AG09309 (cell line): Measurements from ENCODE around the gene CASZ1.

Experiments used
- DNase-seq: peaks from one replicate; pipeline ENCODE4 v3.0.0-alpha.2; 2010; ENCODE audit warnings: low read depth
- H3K4me3 ChIP-seq: 2 replicates; pipeline ENCODE4 v1.5.1; 2011; ENCODE audit warnings: mild to moderate bottlenecking, low read depth, low read length, moderate library complexity; ENCODE audit not compliant: control insufficient read depth
- TF ChIP-seq, protein P1 (sequence below): IDR thresholded peaks from 2 replicates; pipeline ENCODE4 v1.5.1; 2011; ENCODE audit warnings: mild to moderate bottlenecking, low read depth, low read length, inconsistent platforms; ENCODE audit not compliant: insufficient read depth, control insufficient read depth; ENCODE audit errors: missing control alignments

Gene CASZ1

DNA sequence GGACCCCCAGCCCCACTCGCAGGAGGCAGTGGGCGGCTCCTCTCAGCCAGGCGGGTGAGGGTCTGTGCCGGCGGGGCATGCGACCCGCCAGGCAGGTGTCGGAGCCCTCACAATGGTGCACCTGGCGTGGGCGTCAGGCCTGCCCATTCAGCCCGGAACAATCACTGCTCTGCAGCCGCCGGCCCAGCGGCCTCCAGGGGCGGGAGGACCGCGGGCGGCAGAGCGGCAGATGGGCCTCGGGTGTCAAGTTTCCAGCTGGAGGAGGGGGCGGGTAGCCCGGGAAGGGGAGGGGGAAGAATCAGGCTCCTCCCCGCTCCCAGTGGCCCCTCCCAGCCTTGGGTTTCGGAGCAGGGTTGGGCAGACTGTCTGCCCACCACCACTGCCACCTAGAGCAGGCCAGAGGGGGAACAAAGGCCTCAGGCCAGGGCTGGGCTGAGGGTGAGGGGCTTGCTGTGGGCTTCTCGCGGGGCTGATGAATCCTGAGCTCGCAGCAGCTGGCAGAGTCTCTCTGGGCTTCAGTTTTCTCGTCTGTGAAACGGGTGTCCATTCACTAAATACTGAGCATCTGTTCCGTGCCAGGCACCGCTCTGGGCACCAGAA is 39.5 kb upstream of the CASZ1 start:
- TF ChIP-seq, protein P1, sequence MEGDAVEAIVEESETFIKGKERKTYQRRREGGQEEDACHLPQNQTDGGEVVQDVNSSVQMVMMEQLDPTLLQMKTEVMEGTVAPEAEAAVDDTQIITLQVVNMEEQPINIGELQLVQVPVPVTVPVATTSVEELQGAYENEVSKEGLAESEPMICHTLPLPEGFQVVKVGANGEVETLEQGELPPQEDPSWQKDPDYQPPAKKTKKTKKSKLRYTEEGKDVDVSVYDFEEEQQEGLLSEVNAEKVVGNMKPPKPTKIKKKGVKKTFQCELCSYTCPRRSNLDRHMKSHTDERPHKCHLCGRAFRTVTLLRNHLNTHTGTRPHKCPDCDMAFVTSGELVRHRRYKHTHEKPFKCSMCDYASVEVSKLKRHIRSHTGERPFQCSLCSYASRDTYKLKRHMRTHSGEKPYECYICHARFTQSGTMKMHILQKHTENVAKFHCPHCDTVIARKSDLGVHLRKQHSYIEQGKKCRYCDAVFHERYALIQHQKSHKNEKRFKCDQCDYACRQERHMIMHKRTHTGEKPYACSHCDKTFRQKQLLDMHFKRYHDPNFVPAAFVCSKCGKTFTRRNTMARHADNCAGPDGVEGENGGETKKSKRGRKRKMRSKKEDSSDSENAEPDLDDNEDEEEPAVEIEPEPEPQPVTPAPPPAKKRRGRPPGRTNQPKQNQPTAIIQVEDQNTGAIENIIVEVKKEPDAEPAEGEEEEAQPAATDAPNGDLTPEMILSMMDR: no peak
- DNase-seq: no peak

DNA sequence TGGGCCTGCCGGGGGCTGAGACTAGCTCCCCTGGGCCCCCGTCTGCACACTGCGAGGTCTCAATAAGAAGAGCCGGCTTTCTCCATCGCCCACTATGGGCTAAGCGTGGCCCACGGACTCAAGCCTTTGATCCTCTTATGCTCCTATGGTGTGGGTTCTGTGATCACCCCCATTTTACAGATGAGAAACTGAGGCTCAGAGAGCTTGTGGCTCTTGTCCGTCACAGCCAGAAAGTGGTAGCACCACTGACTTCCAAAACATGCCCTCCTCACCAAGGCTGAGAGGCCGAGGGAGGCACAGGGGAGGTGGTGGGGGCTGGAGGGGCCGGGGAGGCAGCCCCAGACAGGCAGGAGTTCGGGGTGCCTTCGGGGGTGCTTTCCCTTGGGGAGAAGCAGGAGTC is 39.0 kb upstream of the CASZ1 start:
- DNase-seq: no peak
- TF ChIP-seq, protein P1: no peak
- no peak overlapping the region for H3K4me3 ChIP-seq

More for the DNA sequence above, 39.5 kb upstream of the CASZ1 start:
- no peak overlapping the region for H3K4me3 ChIP-seq

DNA sequence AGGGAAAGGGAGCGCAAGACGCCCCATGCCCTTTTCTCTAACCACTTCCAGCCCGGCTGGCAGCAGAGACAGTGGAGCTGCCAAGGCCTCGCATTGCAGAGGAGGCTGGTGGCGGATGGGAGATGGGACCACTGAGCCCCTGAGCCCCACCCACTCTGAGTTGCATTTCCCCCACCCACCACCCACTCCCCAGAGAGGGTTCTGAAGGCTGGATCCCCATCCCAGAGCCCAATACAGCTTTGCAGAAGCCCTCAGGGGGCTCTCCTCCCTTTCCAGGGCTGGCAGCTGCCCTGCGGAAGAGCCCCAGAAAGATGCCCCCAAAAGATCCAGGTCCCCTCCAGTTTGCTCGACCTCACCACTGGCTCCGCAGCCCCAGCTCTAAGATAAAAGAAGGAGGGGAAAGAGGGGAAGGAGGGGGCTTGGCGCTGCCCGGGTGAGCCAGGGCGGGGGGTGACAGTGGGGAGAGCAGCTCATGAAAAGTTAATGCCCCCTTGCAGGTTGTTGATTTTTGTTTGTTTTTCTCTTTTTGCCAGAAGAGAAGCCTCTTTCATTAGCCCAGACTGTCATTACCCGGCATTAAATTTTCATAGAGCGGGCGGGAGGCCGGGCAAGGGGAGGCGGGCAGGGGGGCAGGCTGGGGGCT is 38.4 kb upstream of the CASZ1 start:
- TF ChIP-seq, protein P1: no peak
- no peak for DNase-seq
- H3K4me3 ChIP-seq: no peak overlapping the region

DNA sequence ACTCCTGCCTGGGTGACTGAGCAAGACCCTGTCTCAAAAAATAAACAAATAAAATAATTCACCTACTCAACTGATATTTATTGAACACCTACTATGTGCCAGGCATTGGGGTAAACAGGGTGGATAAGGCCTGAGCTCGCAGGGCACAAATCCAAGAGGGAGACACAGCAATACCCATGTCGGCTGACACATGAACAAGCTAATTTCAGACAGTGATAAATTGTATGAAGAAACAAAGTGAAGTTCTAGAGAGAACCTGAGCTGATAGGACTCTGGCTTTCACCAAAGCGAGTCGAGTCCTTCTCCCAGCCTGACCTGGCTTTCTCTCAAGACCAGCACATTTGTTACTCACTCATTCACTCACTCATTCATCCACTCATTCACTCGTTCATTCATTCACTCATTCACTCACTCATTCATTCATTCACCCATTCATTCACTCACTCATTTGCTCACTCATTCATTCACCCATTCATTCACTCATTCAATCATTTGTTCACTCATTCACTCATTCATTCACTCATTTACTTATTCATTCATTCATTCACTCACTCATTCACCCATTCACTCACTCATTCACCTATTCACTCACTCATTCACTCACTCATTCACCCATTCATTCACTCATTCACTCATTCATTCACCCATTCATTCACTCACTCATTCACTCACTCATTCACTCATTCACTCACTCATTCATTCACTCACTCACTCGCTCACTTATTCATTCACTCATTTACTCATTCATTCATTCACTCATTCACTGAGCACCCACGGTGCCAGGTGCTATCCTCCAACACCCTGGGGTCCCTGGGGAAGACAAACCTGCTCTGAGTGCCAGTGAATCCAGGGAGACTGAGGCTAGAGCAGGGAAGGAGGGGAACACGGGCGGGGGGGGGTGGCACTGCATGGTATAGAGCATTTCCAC is 37.4 kb upstream of the CASZ1 start:
- no peak overlapping the region for H3K4me3 ChIP-seq
- DNase-seq: no peak
- TF ChIP-seq, protein P1: no peak

DNA sequence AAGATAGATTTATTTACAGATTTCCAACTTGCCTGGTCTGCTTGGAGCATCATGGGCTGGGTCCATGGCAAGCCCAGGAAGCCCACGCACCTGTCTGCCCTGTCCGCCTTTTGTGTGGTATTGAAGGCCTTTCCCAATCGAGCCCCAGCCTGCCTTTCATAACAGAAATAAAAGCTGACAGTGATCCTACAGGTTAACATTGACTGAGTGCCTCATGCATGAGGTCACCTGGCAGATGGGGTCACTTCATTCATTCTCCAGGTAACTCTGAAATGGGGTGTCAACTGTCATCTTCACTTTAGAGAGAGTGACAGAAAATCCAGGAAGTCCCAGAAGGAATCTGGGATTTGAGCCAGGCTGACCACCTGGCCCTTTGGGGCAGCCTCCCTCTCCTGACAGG is 36.3 kb upstream of the CASZ1 start:
- TF ChIP-seq, protein P1: no peak
- DNase-seq: no peak
- no peak overlapping the region for H3K4me3 ChIP-seq

DNA sequence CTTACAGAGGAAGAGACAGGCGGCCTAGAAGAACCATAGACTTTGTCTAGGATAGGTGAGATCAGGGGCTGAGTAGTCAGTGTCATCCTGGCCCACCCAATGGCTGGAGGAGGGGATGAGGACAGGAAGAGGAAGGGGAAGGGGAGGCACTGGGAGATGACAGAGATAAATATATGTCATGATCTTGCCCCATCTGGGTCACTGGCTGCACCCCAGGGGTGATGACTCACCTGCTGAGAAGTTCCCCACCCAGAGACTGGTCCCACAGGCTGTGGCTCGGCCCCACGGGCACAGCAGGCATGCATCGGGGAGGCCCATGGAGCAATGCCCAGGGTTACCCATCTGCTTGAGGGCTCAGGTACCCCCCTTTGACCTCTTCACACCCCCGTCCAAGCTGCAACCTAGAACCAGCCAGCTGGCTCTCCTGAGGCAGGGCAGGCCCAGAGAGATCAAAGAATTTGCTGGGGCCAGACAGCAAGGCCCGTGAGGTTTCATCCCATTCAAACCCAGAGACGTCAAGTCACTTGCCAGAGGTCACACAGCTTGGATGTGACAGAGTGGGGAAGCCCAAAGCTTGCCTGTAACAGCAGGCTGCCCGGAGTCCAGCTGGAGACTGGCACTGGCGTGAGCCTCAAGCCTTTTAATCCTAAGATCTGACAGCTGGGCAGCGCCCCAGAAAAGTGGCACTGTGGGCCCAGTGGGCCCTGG is 34.7 kb upstream of the CASZ1 start:
- DNase-seq: no peak
- H3K4me3 ChIP-seq: no peak overlapping the region
- TF ChIP-seq, protein P1: no peak
